IMR-90 (cell line): Measurements from ENCODE around the gene SLC17A8. TPM values are rescaled to one million over a fixed set of nuclear protein-coding genes. Genes with fewer than 3 reads are reported as not detected.

Source experiments
- ATAC-seq: fragments of 200-7000 bp; cut with Tn5 transposase; 2 replicates; pipeline ENCODE4 v1.9.1; 2020; ENCODE audit warnings: low read depth, mild to moderate bottlenecking, moderate library complexity
- BruUV-seq: library from RNA; stranded (reverse); fragments of 400-500 nt; replicated peaks from 2 replicates; lab custom pipeline; 2021; lab: Mats Ljungman, UMichigan
- CTCF ChIA-PET: fragments of 300-600 bp; formaldehyde crosslinking; extraction: SDS; loops from one replicate; lab custom pipeline; 2021; ENCODE audit warnings: antibody characterized with exemption; lab: Yijun Ruan, JAX
- POLR2A ChIA-PET: fragments of 300-600 bp; sonication (Branson Sonifier 250); formaldehyde crosslinking; loops from one replicate; lab custom pipeline; 2022; ENCODE audit warnings: antibody characterized with exemption; ENCODE audit not compliant: unreplicated experiment; lab: Charles Lee
- DNase-seq: peaks from one replicate; pipeline ENCODE4 v3.0.0; 2013
- H2AFZ ChIP-seq: replicated peaks from 2 replicates; pipeline ENCODE3; 2013; ENCODE audit warnings: low read length, mild to moderate bottlenecking; ENCODE audit not compliant: poor library complexity
- H2AK5ac ChIP-seq: 2 replicates; pipeline ENCODE4 v1.6.1; 2013; ENCODE audit warnings: low read depth, low read length, inconsistent platforms
- H2AK9ac ChIP-seq: replicated peaks from 2 replicates; pipeline ENCODE3; 2013; ENCODE audit warnings: mild to moderate bottlenecking, low read depth, low read length, moderate library complexity; ENCODE audit not compliant: poor library complexity
- H2BK120ac ChIP-seq: 2 replicates; pipeline ENCODE4 v1.6.1; 2013; ENCODE audit warnings: low read depth, low read length, inconsistent platforms
- H2BK15ac ChIP-seq: 3 replicates; pipeline ENCODE4 v1.6.1; 2013; ENCODE audit warnings: low read depth, low read length, inconsistent platforms
- H2BK20ac ChIP-seq: 2 replicates; pipeline ENCODE4 v1.6.1; 2013; ENCODE audit warnings: low read depth, mild to moderate bottlenecking, inconsistent platforms, low read length, moderate library complexity
- H2BK5ac ChIP-seq: 2 replicates; pipeline ENCODE4 v1.6.1; 2013; ENCODE audit warnings: mild to moderate bottlenecking, low read depth, low read length, inconsistent platforms; ENCODE audit not compliant: poor library complexity, severe bottlenecking
- H3K14ac ChIP-seq: replicated peaks from 2 replicates; pipeline ENCODE4 v1.6.1; 2013; ENCODE audit warnings: low read depth, low read length, inconsistent platforms
- H3K18ac ChIP-seq: 2 replicates; pipeline ENCODE4 v1.6.1; 2013; ENCODE audit warnings: low read depth, low read length, control low read depth
- H3K23ac ChIP-seq: 2 replicates; pipeline ENCODE4 v1.6.1; 2013; ENCODE audit warnings: low read depth, low read length, inconsistent platforms
- H3K27ac ChIP-seq: 2 replicates; pipeline ENCODE4 v1.5.1; 2013; ENCODE audit warnings: mild to moderate bottlenecking, control low read depth, low read length; ENCODE audit not compliant: insufficient read depth
- H3K27me3 ChIP-seq: 2 replicates; pipeline ENCODE4 v1.6.1; 2013; ENCODE audit warnings: low read length; ENCODE audit not compliant: control insufficient read depth, insufficient read depth
- H3K36me3 ChIP-seq: 2 replicates; pipeline ENCODE4 v1.6.1; 2013; ENCODE audit warnings: low read length, mixed read lengths; ENCODE audit not compliant: control insufficient read depth, insufficient read depth
- H3K4ac ChIP-seq: 2 replicates; pipeline ENCODE4 v1.6.1; 2013; ENCODE audit warnings: low read depth, low read length, inconsistent platforms
- H3K4me1 ChIP-seq: 2 replicates; pipeline ENCODE4 v1.6.1; 2013; ENCODE audit warnings: low read length, mixed read lengths; ENCODE audit not compliant: control insufficient read depth, insufficient read depth
- H3K4me2 ChIP-seq: 2 replicates; pipeline ENCODE4 v1.6.1; 2013; ENCODE audit warnings: low read depth, mild to moderate bottlenecking, control low read depth, low read length, moderate library complexity
- H3K4me3 ChIP-seq: 2 replicates; pipeline ENCODE4 v1.5.1; 2013; ENCODE audit warnings: low read depth, mild to moderate bottlenecking, control low read depth, low read length, moderate library complexity; ENCODE audit not compliant: insufficient read depth
- H3K56ac ChIP-seq: 2 replicates; pipeline ENCODE4 v1.6.1; 2013; ENCODE audit warnings: low read length, inconsistent platforms; ENCODE audit not compliant: insufficient read depth; ENCODE audit errors: extremely low read depth
- H3K79me1 ChIP-seq, 2 experiments: 2 replicates each; pipeline ENCODE4 v1.6.1; 2013; ENCODE audit warnings: low read length in 2 of 2, inconsistent platforms in 1 of 2, low read depth in 1 of 2
- H3K9ac ChIP-seq: 2 replicates; pipeline ENCODE4 v1.6.1; 2013; ENCODE audit warnings: low read depth, low read length, control low read depth
- H3K9me1 ChIP-seq: 2 replicates; pipeline ENCODE4 v1.6.1; 2013; ENCODE audit warnings: low read length, inconsistent platforms; ENCODE audit not compliant: insufficient read depth
- H3K9me3 ChIP-seq: 2 replicates; pipeline ENCODE4 v1.6.1; 2013; ENCODE audit warnings: low read length; ENCODE audit not compliant: control insufficient read depth, insufficient read depth
- H4K20me1 ChIP-seq: 2 replicates; pipeline ENCODE4 v1.6.1; 2013; ENCODE audit warnings: low read length, inconsistent platforms; ENCODE audit not compliant: insufficient read depth
- H4K5ac ChIP-seq: 2 replicates; pipeline ENCODE4 v1.6.1; 2013; ENCODE audit warnings: mild to moderate bottlenecking, low read depth, low read length, control low read depth
- H4K8ac ChIP-seq, 2 experiments: 2 replicates each; pipeline ENCODE4 v1.6.1; 2013; ENCODE audit warnings: low read depth in 2 of 2, low read length in 2 of 2, control low read depth in 1 of 2, inconsistent platforms in 1 of 2
- H4K91ac ChIP-seq: 2 replicates; pipeline ENCODE4 v1.6.1; 2013; ENCODE audit warnings: low read depth, low read length, inconsistent platforms; ENCODE audit not compliant: insufficient read depth
- BHLHE40 ChIP-seq: fragments of 150-350 bp; IDR thresholded peaks from 2 replicates; pipeline ENCODE4 v1.6.1; 2016; ENCODE audit warnings: mild to moderate bottlenecking, low read depth, low read length
- CEBPB ChIP-seq: IDR thresholded peaks from 2 replicates; pipeline ENCODE4 v1.6.1; 2012; ENCODE audit warnings: low read depth, low read length, improper control_type of control experiment
- CHD1 ChIP-seq: IDR thresholded peaks from 2 replicates; pipeline ENCODE4 v1.6.1; 2012; ENCODE audit warnings: low read depth, low read length, improper control_type of control experiment
- FOS ChIP-seq: fragments of 150-350 bp; IDR thresholded peaks from 2 replicates; pipeline ENCODE4 v1.6.1; 2016; ENCODE audit warnings: low read depth, low read length
- MAFK ChIP-seq: IDR thresholded peaks from 2 replicates; pipeline ENCODE4 v1.6.1; 2012; ENCODE audit warnings: low read depth, low read length, improper control_type of control experiment
- MAZ ChIP-seq: IDR thresholded peaks from 2 replicates; pipeline ENCODE4 v1.6.1; 2012; ENCODE audit warnings: low read depth, mild to moderate bottlenecking, low read length, improper control_type of control experiment, moderate library complexity, borderline replicate concordance
- MXI1 ChIP-seq: IDR thresholded peaks from 2 replicates; pipeline ENCODE4 v1.6.1; 2012; ENCODE audit warnings: low read depth, mild to moderate bottlenecking, low read length, moderate library complexity, borderline replicate concordance
- NFE2L2 ChIP-seq: fragments of 150-350 bp; IDR thresholded peaks from 2 replicates; pipeline ENCODE4 v1.6.1; 2016; ENCODE audit warnings: low read depth, mild to moderate bottlenecking, low read length
- POLR2A ChIP-seq: IDR thresholded peaks from 2 replicates; pipeline ENCODE4 v1.6.1; 2012; ENCODE audit warnings: mild to moderate bottlenecking, low read depth, low read length
- RAD21 ChIP-seq: IDR thresholded peaks from 2 replicates; pipeline ENCODE4 v1.6.1; 2012; ENCODE audit warnings: low read length, improper control_type of control experiment
- RCOR1 ChIP-seq: IDR thresholded peaks from 2 replicates; pipeline ENCODE4 v1.6.1; 2012; ENCODE audit warnings: mild to moderate bottlenecking, low read length, improper control_type of control experiment; ENCODE audit not compliant: insufficient replicate concordance
- RFX5 ChIP-seq: IDR thresholded peaks from 2 replicates; pipeline ENCODE4 v1.8.0; 2012; ENCODE audit warnings: low read depth, mild to moderate bottlenecking, low read length, moderate library complexity
- SMC3 ChIP-seq: fragments of 150-350 bp; IDR thresholded peaks from 2 replicates; pipeline ENCODE4 v1.6.1; 2016; ENCODE audit warnings: low read depth, mild to moderate bottlenecking, antibody characterized with exemption, low read length, moderate library complexity
- WGBS, 2 experiments: methylation state at CpG; one replicate each; pipeline versions ENCODE4 v1.1.5 to v1.1.7; 2013; ENCODE audit warnings: missing lambda C conversion rate in 2 of 2; ENCODE audit not compliant: insufficient read length in 1 of 2; ENCODE audit errors: extremely low coverage in 2 of 2; 5-methylcytosine and 5-hydroxymethylcytosine counted together
- dilution Hi-C: fragments of 300-500 bp; cut with HindIII; formaldehyde crosslinking; loops from one replicate; pipeline ENCODE4 v1.14.3; 2018; ENCODE audit warnings: low sequenced_read_pairs; ENCODE audit not compliant: unreplicated experiment
- in situ Hi-C: fragments of 300-500 bp; cut with MboI; formaldehyde crosslinking; loops from 3 replicates; pipeline ENCODE4 v1.14.3; 2019; ENCODE audit warnings: low sequenced_read_pairs, inconsistent platforms, mixed read lengths
- intact Hi-C: fragments of 100-400 bp; cut with micrococcal nuclease; formaldehyde crosslinking; loops from 2 replicates; pipeline ENCODE4 v1.10.0; 2022
- polyA plus RNA-seq, 3 experiments: library from polyadenylated mRNA; depleted of rRNA; stranded (reverse); fragments of >200 nt; gene quantifications; 2 replicates each; pipeline ENCODE4 v1.2.3, GENCODE V29; 2012; ENCODE audit warnings: low replicate concordance in 1 of 3
- total RNA-seq: library from RNA; depleted of rRNA; stranded (reverse); fragments of >200 nt; gene quantifications from 2 replicates; pipeline ENCODE4 v1.2.3, GENCODE V29; 2012
- TF ChIP-seq, protein P1 (sequence below): conservative IDR thresholded peaks from 2 replicates; pipeline ENCODE4 v1.5.1; 2012; ENCODE audit warnings: mild to moderate bottlenecking, low read depth, low read length, improper control_type of control experiment
- TF ChIP-seq, protein P2 (sequence below): fragments of 150-350 bp; IDR thresholded peaks from 2 replicates; pipeline ENCODE4 v1.6.1; 2016; ENCODE audit warnings: low read depth, mild to moderate bottlenecking, low read length, moderate library complexity, borderline replicate concordance
- TF ChIP-seq, protein P3 (sequence below): fragments of 150-350 bp; IDR thresholded peaks from 2 replicates; pipeline ENCODE4 v1.6.1; 2017; ENCODE audit warnings: mild to moderate bottlenecking, antibody characterized with exemption, low read length, low read depth

Gene SLC17A8
- total and polyA plus RNA-seq, 2 of the 4 experiments (the other 2 are of a cell fraction), result not detected

DNA sequence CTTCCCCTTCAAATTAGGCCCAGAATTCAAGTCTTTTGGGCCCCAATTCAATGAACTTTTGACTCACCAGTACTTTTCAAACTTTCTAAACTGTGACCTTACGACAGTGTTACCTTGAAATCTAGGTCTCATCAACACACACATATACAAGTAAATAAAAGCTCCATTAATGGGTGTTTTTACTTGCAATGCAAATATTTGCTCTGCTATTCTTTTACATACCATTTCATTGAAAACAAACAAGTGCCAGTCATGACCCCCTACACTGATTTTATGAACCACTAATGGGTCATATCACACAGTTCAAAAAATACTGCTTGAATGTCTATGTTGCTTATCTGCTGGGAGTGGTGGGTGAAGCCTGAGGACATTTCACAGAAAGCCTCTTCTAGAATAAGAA is 107.7 kb downstream of the SLC17A8 start:
- no peak overlapping the region for H3K4me2 ChIP-seq
- H2BK15ac ChIP-seq, result no peak overlapping the region
- H3K27ac ChIP-seq, result no peak overlapping the region
- H3K14ac ChIP-seq, result no peak overlapping the region
- no peaks in the 10 kb centered on the region for H3K9me1 ChIP-seq
- no peaks in the 10 kb centered on the region for H3K36me3 ChIP-seq
- no peak overlapping the region for H3K4ac ChIP-seq
- in situ Hi-C loops, result no loop called here
- no peak overlapping the region for H2BK20ac ChIP-seq
- intact Hi-C loops, result no loop called here
- H2BK120ac ChIP-seq, result no peak overlapping the region
- H3K9me3 ChIP-seq, result no peaks in the 10 kb centered on the region
- TF ChIP-seq RAD21 (no peak), BHLHE40 (no peak), MAFK (no peak), NFE2L2 (no peak), POLR2A (no peak), SMC3 (no peak), CHD1 (no peak), CEBPB (no peak), MAZ (no peak), RCOR1 (no peak), MXI1 (no peak), RFX5 (no peak), FOS (no peak)
- TF ChIP-seq, protein P1, sequence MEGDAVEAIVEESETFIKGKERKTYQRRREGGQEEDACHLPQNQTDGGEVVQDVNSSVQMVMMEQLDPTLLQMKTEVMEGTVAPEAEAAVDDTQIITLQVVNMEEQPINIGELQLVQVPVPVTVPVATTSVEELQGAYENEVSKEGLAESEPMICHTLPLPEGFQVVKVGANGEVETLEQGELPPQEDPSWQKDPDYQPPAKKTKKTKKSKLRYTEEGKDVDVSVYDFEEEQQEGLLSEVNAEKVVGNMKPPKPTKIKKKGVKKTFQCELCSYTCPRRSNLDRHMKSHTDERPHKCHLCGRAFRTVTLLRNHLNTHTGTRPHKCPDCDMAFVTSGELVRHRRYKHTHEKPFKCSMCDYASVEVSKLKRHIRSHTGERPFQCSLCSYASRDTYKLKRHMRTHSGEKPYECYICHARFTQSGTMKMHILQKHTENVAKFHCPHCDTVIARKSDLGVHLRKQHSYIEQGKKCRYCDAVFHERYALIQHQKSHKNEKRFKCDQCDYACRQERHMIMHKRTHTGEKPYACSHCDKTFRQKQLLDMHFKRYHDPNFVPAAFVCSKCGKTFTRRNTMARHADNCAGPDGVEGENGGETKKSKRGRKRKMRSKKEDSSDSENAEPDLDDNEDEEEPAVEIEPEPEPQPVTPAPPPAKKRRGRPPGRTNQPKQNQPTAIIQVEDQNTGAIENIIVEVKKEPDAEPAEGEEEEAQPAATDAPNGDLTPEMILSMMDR, result no peak
- TF ChIP-seq, protein P2, sequence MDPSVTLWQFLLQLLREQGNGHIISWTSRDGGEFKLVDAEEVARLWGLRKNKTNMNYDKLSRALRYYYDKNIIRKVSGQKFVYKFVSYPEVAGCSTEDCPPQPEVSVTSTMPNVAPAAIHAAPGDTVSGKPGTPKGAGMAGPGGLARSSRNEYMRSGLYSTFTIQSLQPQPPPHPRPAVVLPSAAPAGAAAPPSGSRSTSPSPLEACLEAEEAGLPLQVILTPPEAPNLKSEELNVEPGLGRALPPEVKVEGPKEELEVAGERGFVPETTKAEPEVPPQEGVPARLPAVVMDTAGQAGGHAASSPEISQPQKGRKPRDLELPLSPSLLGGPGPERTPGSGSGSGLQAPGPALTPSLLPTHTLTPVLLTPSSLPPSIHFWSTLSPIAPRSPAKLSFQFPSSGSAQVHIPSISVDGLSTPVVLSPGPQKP, result no peak
- TF ChIP-seq, protein P3, sequence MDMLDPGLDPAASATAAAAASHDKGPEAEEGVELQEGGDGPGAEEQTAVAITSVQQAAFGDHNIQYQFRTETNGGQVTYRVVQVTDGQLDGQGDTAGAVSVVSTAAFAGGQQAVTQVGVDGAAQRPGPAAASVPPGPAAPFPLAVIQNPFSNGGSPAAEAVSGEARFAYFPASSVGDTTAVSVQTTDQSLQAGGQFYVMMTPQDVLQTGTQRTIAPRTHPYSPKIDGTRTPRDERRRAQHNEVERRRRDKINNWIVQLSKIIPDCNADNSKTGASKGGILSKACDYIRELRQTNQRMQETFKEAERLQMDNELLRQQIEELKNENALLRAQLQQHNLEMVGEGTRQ, result no peak
- no peak for ATAC-seq
- no peaks in the 10 kb centered on the region; the same call in 1 of the 2 replicates for H3K27me3 ChIP-seq
- ChIA-PET CTCF (interaction anchor here (1.6 kb wide), 1 partner anchor 91 kb away, joined by 3 read pairs; no protein-coding TSS in a partner anchor), POLR2A (no interaction called here)
- no peak overlapping the region for H3K18ac ChIP-seq
- BruUV-seq, result no TSS peak
- H4K20me1 ChIP-seq, result no peaks in the 10 kb centered on the region
- no peak overlapping the region for H4K8ac ChIP-seq
- no peak overlapping the region for H2AK9ac ChIP-seq
- dilution Hi-C loops, result no loop called here
- no peaks in the 10 kb centered on the region for H3K79me1 ChIP-seq
- H3K23ac ChIP-seq, result no peak overlapping the region
- H2AK5ac ChIP-seq, result no peak overlapping the region
- H3K56ac ChIP-seq, result no peak overlapping the region
- H2BK5ac ChIP-seq, result no peak overlapping the region
- H2AFZ ChIP-seq, result no peak overlapping the region
- no peak overlapping the region for H3K4me3 ChIP-seq
- no peaks in the 10 kb centered on the region for H3K4me1 ChIP-seq
- no peak overlapping the region for H4K5ac ChIP-seq
- no peak for DNase-seq
- H4K91ac ChIP-seq, result no peak overlapping the region
- no peak overlapping the region for H3K9ac ChIP-seq
- WGBS, 2 experiments, result no CpG with 5 or more reads among the region's 1 CpG
